Bronchial epithelial cell (primary cell): Measurements from ENCODE around the gene PTPRD. TPM values are rescaled to one million over a fixed set of nuclear protein-coding genes. Genes with fewer than 3 reads are reported as not detected.

Experiments used
- DNase-seq: peaks from one replicate; pipeline ENCODE4 v3.0.0-alpha.2; 2010; ENCODE audit warnings: low read depth
- FAIRE-seq: peaks from 2 replicates; lab custom pipeline; 2011; peaks lifted over from hg19 to GRCh38; lab: Jason Lieb, UNC
- H3K27me3 ChIP-seq: 2 replicates; pipeline ENCODE4 v1.5.1; 2011; ENCODE audit warnings: low read length; ENCODE audit not compliant: control insufficient read depth, insufficient read depth
- H3K36me3 ChIP-seq: 2 replicates; pipeline ENCODE4 v1.5.1; 2011; ENCODE audit warnings: low read length; ENCODE audit not compliant: control insufficient read depth, insufficient read depth
- H3K4me3 ChIP-seq: 2 replicates; pipeline ENCODE4 v1.5.1; 2011; ENCODE audit warnings: mild to moderate bottlenecking, low read depth, low read length, control low read depth
- CTCF ChIP-seq: IDR thresholded peaks from 2 replicates; pipeline ENCODE4 v1.5.1; 2011; ENCODE audit warnings: mild to moderate bottlenecking, moderate library complexity, low read length, control low read depth, inconsistent platforms; ENCODE audit not compliant: insufficient read depth, severe bottlenecking
- total RNA-seq: library from RNA; depleted of rRNA; stranded (reverse); fragments of >200 nt; gene quantifications from 2 replicates; pipeline ENCODE4 v1.2.1, GENCODE V29; 2014

Gene PTPRD
- total RNA-seq, 1 donor from 2014 or later = 2.9 TPM

DNA sequence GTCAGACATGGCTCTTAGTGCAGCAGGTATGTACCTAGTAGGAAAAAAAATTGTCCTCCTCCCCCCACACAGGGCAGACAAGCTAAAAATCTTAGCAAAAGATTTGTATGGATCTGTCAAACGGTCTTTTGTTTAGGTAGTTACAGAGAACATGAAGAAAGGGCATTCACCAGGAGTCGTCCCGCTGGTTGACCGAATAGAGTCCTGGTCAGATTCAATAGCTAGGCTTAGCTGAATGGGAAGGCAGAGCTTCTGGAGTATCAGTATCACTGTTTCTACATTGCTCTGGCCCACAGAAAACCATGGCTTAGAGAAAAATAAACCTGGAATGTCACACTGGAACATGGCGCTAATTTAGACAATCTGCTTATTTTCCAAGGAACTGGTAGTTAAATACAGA, 642.3 kb downstream of the PTPRD start:
- TF ChIP-seq CTCF = no peak
- no peak for DNase-seq
- Histone ChIP-seq H3K27me3 (no peaks in the 10 kb centered on the region), H3K36me3 (no peaks in the 10 kb centered on the region), H3K4me3 (no peak overlapping the region)
- no peak for FAIRE-seq

- FAIRE-seq (no peak), DNase-seq (no peak)
- TF ChIP-seq CTCF = no peak
- no peak overlapping the region for H3K4me3 ChIP-seq
- H3K36me3 ChIP-seq = no peaks in the 10 kb centered on the region
- H3K27me3 ChIP-seq = no peaks in the 10 kb centered on the region
These were observed 649.0 kb downstream of the PTPRD start for GRCh38 chr9:9963841-9964240.

- no peak for TF ChIP-seq CTCF
- DNase-seq (no peak), FAIRE-seq (no peak)
- Histone ChIP-seq H3K36me3 (no peaks in the 10 kb centered on the region), H3K27me3 (no peaks in the 10 kb centered on the region), H3K4me3 (no peak overlapping the region)
These were observed 650.9 kb downstream of the PTPRD start for GRCh38 chr9:9961934-9962333.

DNA sequence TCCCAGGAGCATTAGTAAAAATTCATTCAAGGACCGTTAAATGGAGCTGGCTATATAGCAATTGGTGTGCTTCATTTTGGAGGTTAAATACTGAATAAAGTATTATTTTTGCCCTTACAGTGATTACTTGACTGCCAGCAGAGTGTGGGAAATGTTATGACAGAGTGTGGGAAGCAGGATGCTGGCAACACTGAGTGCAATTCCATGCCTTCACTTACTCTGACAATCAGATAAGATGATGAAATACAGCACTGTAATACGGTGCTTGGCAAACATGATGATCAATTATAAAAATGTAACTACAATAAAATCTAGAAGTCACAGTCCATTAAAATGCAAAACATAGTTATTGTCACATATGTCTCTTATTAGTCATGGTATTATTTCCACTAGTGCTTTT, 651.3 kb downstream of the PTPRD start:
- FAIRE-seq = no peak
- DNase-seq = no peak
- Histone ChIP-seq H3K4me3 (no peak overlapping the region), H3K27me3 (no peaks in the 10 kb centered on the region), H3K36me3 (no peaks in the 10 kb centered on the region)
- no peak for TF ChIP-seq CTCF

DNA sequence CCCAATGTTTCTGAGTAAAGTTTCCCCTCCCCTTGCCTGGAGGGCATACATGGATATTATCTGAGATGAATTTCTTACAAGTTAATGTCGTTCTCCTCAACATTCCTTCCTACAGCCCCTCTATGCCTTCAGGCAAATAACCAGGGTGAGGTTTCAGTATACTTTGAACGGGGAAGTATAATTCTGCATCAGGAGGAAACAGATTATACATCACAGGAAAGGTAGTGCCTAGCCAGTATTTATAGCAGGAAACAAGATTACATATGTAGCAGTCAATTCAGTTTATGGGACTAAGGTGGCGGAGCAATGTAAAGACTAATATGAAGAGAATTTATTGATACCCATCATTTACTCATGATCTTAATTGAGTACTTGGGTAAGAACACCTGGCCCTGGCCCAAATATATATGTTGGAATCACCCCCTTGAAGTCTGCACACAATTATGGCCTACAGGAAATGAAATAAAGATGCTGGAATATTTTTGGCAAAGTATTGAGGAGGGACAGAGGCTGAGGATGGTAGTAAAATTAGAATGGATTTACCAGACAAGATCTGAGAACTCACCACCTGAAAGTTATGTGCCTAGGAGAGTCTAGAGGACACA, 661.1 kb downstream of the PTPRD start:
- FAIRE-seq (no peak), DNase-seq (no peak)
- TF ChIP-seq CTCF = no peak
- H3K4me3 ChIP-seq = no peak overlapping the region
- H3K36me3 ChIP-seq = no peaks in the 10 kb centered on the region
- no peaks in the 10 kb centered on the region for H3K27me3 ChIP-seq

GRCh38 chr9:9950813-9951212, 662.0 kb downstream of the PTPRD start:
- FAIRE-seq (no peak), DNase-seq (no peak)
- no peaks in the 10 kb centered on the region for H3K36me3 ChIP-seq
- no peaks in the 10 kb centered on the region for H3K27me3 ChIP-seq
- TF ChIP-seq CTCF = no peak
- H3K4me3 ChIP-seq = no peak overlapping the region
